Subcutaneous adipose tissue (tissue), 4 donors: ENCODE results near the gene TIMM23. TPM values are rescaled to one million over a fixed set of nuclear protein-coding genes. Genes with fewer than 3 reads are reported as not detected.

Source experiments
- total RNA-seq, 4 donors: library from RNA; depleted of rRNA; stranded (reverse); fragments of >200 nt; gene quantifications; one replicate each; pipeline ENCODE4 v1.1.0, GENCODE V29; 2016
- TF ChIP-seq, protein P1 (sequence below): fragments of 450-650 bp; IDR thresholded peaks from one replicate; pipeline ENCODE4 v1.5.1; 2016; ENCODE audit warnings: low read depth, mild to moderate bottlenecking, control low read depth, antibody characterized with exemption, moderate library complexity

TIMM23 gene
- total RNA-seq, 4 donors from 2014 or later: 36.0 to 87.7 (median 43.5) TPM

GRCh38 chr10:46031648-46032532 lies 59.6 kb downstream of the TIMM23 start:
- TF ChIP-seq, protein P1, sequence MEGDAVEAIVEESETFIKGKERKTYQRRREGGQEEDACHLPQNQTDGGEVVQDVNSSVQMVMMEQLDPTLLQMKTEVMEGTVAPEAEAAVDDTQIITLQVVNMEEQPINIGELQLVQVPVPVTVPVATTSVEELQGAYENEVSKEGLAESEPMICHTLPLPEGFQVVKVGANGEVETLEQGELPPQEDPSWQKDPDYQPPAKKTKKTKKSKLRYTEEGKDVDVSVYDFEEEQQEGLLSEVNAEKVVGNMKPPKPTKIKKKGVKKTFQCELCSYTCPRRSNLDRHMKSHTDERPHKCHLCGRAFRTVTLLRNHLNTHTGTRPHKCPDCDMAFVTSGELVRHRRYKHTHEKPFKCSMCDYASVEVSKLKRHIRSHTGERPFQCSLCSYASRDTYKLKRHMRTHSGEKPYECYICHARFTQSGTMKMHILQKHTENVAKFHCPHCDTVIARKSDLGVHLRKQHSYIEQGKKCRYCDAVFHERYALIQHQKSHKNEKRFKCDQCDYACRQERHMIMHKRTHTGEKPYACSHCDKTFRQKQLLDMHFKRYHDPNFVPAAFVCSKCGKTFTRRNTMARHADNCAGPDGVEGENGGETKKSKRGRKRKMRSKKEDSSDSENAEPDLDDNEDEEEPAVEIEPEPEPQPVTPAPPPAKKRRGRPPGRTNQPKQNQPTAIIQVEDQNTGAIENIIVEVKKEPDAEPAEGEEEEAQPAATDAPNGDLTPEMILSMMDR: no peak

DNA sequence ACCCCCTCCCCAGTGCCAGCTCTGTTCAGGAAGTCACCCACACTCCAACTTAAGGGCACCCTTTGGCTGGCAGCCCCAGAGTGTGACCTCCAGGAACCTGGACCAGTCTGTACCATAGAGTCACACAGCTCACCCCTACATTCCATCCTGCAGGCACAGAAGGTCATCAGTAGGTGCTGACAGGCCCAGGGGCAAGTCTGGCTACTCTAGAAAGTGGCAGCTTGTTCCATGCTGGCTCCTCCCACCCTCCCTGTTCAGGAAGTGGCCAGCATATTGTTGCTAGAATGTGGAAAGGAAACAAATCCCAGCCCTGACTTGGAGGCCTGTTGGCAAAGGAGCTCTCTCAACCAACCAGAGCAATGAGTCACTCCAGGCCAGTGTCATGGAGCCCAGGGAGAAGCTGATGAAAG lies 61.3 kb downstream of the TIMM23 start:
- TF ChIP-seq, protein P1: no peak

DNA sequence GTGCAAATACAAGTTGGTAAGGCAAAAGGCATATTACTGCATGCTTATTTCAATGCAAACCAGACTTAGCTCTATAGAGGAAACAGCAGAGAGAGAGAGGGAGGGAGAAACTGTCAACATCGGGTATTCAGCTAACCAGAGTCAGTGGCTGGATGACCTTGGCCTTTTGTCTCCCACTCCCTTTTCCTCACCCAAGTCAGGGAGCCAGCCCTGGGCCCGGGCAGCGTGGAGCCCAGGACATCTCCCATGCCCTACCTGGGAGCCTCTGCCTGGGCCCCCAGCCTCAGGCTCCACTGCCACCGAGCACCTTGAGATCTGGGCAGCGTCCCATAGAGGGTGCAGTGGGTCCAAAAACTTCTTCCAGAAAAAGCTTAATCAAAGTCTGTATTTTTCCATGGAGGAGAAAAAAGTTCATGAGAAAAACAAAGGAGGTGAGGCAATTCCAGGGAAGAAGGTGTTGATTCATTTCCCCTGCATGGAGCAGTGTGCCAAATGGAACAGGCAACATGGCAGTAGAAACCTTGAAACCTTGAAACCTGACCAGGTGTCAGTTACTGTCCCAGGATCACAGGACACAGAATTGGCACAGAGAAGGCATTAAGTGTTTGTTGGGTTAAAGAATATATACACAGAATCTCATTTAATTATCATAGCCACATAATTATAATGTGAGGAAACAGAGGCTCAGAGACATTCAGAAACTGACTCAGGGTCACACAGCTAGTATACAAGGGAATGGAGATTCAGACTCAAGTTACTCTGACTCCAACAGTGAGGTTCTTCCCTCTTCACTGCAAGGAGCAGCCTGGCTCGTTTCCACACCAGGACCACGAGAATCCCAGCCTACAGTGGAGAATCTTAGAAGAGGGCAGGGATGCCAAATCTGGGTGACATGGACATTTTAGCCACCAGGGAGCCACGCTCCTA lies 63.9 kb downstream of the TIMM23 start:
- TF ChIP-seq, protein P1: no peak

- TF ChIP-seq, protein P1: no peak
Observed at GRCh38 chr10:46037107-46037825, 65.0 kb downstream of the TIMM23 start.

DNA sequence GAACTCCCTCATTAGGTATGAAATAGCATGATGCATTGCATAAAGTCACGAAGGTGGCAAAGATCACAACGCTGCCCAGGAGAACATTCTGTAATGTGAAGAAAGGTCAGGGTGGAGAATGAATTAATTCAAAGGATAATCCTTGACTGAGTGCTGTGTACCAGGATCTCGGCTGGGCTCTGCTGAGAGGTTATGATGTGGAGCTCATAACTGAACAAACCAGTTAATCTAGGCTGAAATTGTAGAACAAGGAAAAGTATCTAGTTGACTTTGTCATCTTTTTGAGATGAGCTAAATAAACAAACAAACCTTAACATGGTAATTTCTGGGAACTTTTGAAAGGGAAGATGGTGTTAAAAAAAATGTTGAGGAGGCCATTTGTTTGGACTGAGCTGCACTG lies 67.7 kb downstream of the TIMM23 start:
- TF ChIP-seq, protein P1: no peak

DNA sequence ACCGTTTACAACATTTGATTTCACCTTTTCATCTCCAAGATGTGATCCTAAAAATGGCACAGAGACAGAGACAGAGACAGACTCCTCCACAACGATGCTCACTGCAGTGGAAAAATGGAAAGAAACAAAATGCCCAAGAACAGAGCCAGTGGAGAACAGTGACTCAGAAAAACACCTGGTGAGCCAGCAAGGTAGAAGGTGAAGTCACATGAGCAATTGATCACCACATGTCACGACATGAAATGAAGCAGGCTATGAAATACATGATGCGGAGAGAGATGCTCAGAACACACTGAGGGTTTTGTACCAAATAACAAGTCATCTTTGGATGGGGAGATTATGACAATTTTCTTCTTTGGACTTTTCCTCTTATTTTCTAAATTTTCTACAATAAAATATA lies 70.2 kb downstream of the TIMM23 start:
- TF ChIP-seq, protein P1: no peak
